Ammon's horn (tissue), 1 donor: ENCODE results near the gene ATAD3A.
"Not testable (repeated sequence)": the region's sequence is repeated elsewhere in the genome, so short reads cannot be mapped to it uniquely, and the experiment has no call there.

Source experiments
- DNase-seq: peaks from one replicate; pipeline ENCODE4 v3.0.0-alpha.2; 2016; ENCODE audit warnings: low spot score

The ATAD3A gene

GRCh38 chr1:1489861-1490260 lies 22.1 kb upstream of the ATAD3A start:
- no peak for DNase-seq

- no peak for DNase-seq
Observed at GRCh38 chr1:1490633-1491230, 21.2 kb upstream of the ATAD3A start.

- no peak for DNase-seq
Observed at GRCh38 chr1:1491601-1492000, 20.4 kb upstream of the ATAD3A start.

- DNase-seq, result not testable (repeated sequence)
Observed at GRCh38 chr1:1494311-1494710, 17.7 kb upstream of the ATAD3A start.

- DNase-seq, result not testable (repeated sequence)
Observed at GRCh38 chr1:1495461-1495975, 16.4 kb upstream of the ATAD3A start.

- peak; percentile 58 for DNase-seq
Observed at GRCh38 chr1:1504777-1505365, 7.1 kb upstream of the ATAD3A start.

GRCh38 chr1:1505366-1505798 lies 6.6 kb upstream of the ATAD3A start:
- DNase-seq, result peak; percentile 30

- DNase-seq, result not testable (repeated sequence)
Observed at GRCh38 chr1:1505801-1506200, 6.2 kb upstream of the ATAD3A start.

- DNase-seq, result no peak
Observed at GRCh38 chr1:1507305-1507704, 4.7 kb upstream of the ATAD3A start.

GRCh38 chr1:1508775-1509464 lies 3.0 kb upstream of the ATAD3A start:
- DNase-seq, result not testable (repeated sequence)

GRCh38 chr1:1509465-1509850 lies 2.5 kb upstream of the ATAD3A start:
- DNase-seq, result not testable (repeated sequence)

GRCh38 chr1:1510912-1511532 lies 940 bp upstream of the ATAD3A start:
- DNase-seq, result no peak

- not testable (repeated sequence) for DNase-seq
Observed at GRCh38 chr1:1512425-1512824, 463 bp downstream of the ATAD3A start.

GRCh38 chr1:1513675-1514074 lies 1.7 kb downstream of the ATAD3A start:
- DNase-seq, result not testable (repeated sequence)

- not testable (repeated sequence) for DNase-seq
Observed at GRCh38 chr1:1514376-1514775, 2.4 kb downstream of the ATAD3A start.

GRCh38 chr1:1516923-1517322 lies 5.0 kb downstream of the ATAD3A start:
- not testable (repeated sequence) for DNase-seq

- DNase-seq, result no peak
Observed at GRCh38 chr1:1517973-1518620, 6.1 kb downstream of the ATAD3A start.

- not testable (repeated sequence) for DNase-seq
Observed at GRCh38 chr1:1518621-1519007, 6.7 kb downstream of the ATAD3A start.

- not testable (repeated sequence) for DNase-seq
Observed at GRCh38 chr1:1519805-1520505, 8.0 kb downstream of the ATAD3A start.

- DNase-seq, result no peak
Observed at GRCh38 chr1:1521331-1521730, 9.4 kb downstream of the ATAD3A start.

- DNase-seq, result not testable (repeated sequence)
Observed at GRCh38 chr1:1522536-1522935, 10.6 kb downstream of the ATAD3A start.
